HCT116 (cell line): ENCODE data around the gene CYP4F12. TPM values are rescaled to one million over a fixed set of nuclear protein-coding genes. Genes with fewer than 3 reads are reported as not detected.

Experiments
- ATAC-seq: fragments of 200-7000 bp; cut with Tn5 transposase; 2 replicates; pipeline ENCODE4 v1.9.1; 2020; ENCODE audit warnings: mild to moderate bottlenecking, moderate library complexity
- BruUV-seq: library from RNA; stranded (reverse); fragments of 400-500 nt; replicated peaks from 2 replicates; lab custom pipeline; 2021; lab: Mats Ljungman, UMichigan
- CTCF ChIA-PET: fragments of 300-600 bp; sonication (Branson Sonifier 250); formaldehyde crosslinking; loops from one replicate; lab custom pipeline; 2021; ENCODE audit warnings: antibody characterized with exemption; lab: Charles Lee
- POLR2A ChIA-PET: fragments of 300-600, 350-600 bp; sonication (Branson Sonifier 250); formaldehyde crosslinking; loops from one replicate; lab custom pipeline; 2021; ENCODE audit warnings: antibody characterized with exemption; lab: Charles Lee
- RAD21 ChIA-PET, 2 experiments: fragments of 300-600 bp; sonication (Branson Sonifier 250); formaldehyde crosslinking; loops; one replicate each; lab custom pipeline; 2023; ENCODE audit warnings: low total read pairs in 2 of 2; ENCODE audit not compliant: uncharacterized antibody in 2 of 2, unreplicated experiment in 2 of 2, low non-redundant PET in 1 of 2; lab: Charles Lee
- DNase-seq: peaks from one replicate; pipeline ENCODE4 v3.0.0-alpha.2; 2010; ENCODE audit warnings: low read depth, low spot score
- H2AFZ ChIP-seq: fragments of 200-600 bp; shearing (Covaris generic), sonication (generic); 2 replicates; pipeline ENCODE4 v1.6.1; 2017; ENCODE audit warnings: low read depth, mixed run types, mixed read lengths, antibody characterized with exemption, low read length; ENCODE audit not compliant: poor library complexity, severe bottlenecking
- H3K27ac ChIP-seq: 2 replicates; pipeline ENCODE4 v1.5.1; 2012; ENCODE audit warnings: low read depth, low read length
- H3K27me3 ChIP-seq: fragments of 200-600 bp; sonication (generic); 2 replicates; pipeline ENCODE4 v1.6.1; 2016; ENCODE audit warnings: mixed run types, low read length, mixed read lengths; ENCODE audit not compliant: insufficient read depth
- H3K36me3 ChIP-seq, 2 experiments: fragments of 200-500 bp in 1 of 2; fragments of 200-600 bp in 1 of 2; sonication (Bioruptor generic) in 1 of 2; sonication (generic) in 1 of 2; 2 replicates each; pipeline versions ENCODE4 v1.5.1 to v1.6.1; 2014 to 2016; ENCODE audit warnings: low read length in 2 of 2, inconsistent platforms in 1 of 2, mixed read lengths in 1 of 2, mixed run types in 1 of 2; ENCODE audit not compliant: insufficient read depth in 2 of 2, control insufficient read depth in 1 of 2
- H3K4me1 ChIP-seq, 2 experiments: fragments of 200-600 bp in 1 of 2; sonication (generic) in 1 of 2; 2 replicates each; pipeline versions ENCODE4 v1.5.1 to v1.6.1; 2012 to 2017; ENCODE audit warnings: low read length in 2 of 2, inconsistent platforms in 1 of 2, mild to moderate bottlenecking in 1 of 2, mixed read lengths in 1 of 2, mixed run types in 1 of 2, moderate library complexity in 1 of 2; ENCODE audit not compliant: insufficient read depth in 2 of 2, control insufficient read depth in 1 of 2
- H3K4me2 ChIP-seq: fragments of 200-600 bp; sonication (generic); 2 replicates; pipeline ENCODE4 v1.6.1; 2017; ENCODE audit warnings: mixed run types, low read length, mixed read lengths
- H3K4me3 ChIP-seq, 2 experiments: fragments of 200-600 bp in 1 of 2; sonication (generic) in 1 of 2; replicated peaks in 1 of 2; 2 replicates each; pipeline ENCODE4 v1.5.1; 2011 to 2016; ENCODE audit warnings: low read length in 2 of 2, control low read depth in 1 of 2, low read depth in 1 of 2, mild to moderate bottlenecking in 1 of 2, mixed read lengths in 1 of 2, mixed run types in 1 of 2
- H3K79me2 ChIP-seq: fragments of 200-600 bp; sonication (generic); 2 replicates; pipeline ENCODE4 v1.6.1; 2017; ENCODE audit warnings: mild to moderate bottlenecking, mixed run types, low read length, moderate library complexity, mixed read lengths; ENCODE audit not compliant: insufficient read depth
- H3K9ac ChIP-seq: fragments of 200-600 bp; sonication (generic); 2 replicates; pipeline ENCODE4 v1.6.1; 2016; ENCODE audit warnings: low read length, mixed read lengths
- H3K9me2 ChIP-seq: fragments of 200-600 bp; sonication (generic), shearing (Covaris generic); 2 replicates; pipeline ENCODE4 v1.6.1; 2017; ENCODE audit warnings: mixed run types, mild to moderate bottlenecking, moderate library complexity; ENCODE audit not compliant: insufficient read depth
- H3K9me3 ChIP-seq, 2 experiments: fragments of 200-500 bp in 1 of 2; fragments of 200-600 bp in 1 of 2; sonication (Bioruptor generic) in 1 of 2; sonication (generic) in 1 of 2; 2 replicates each; pipeline ENCODE4 v1.6.1; 2014 to 2017; ENCODE audit warnings: low read length in 2 of 2, mixed read lengths in 2 of 2, inconsistent platforms in 1 of 2, low read depth in 1 of 2, mild to moderate bottlenecking in 1 of 2, mixed run types in 1 of 2, moderate library complexity in 1 of 2; ENCODE audit not compliant: control insufficient read depth in 1 of 2, insufficient read depth in 1 of 2
- H4K20me1 ChIP-seq: fragments of 200-600 bp; sonication (generic), shearing (Covaris generic); 2 replicates; pipeline ENCODE4 v1.6.1; 2017; ENCODE audit warnings: mixed run types, mild to moderate bottlenecking, moderate library complexity; ENCODE audit not compliant: insufficient read depth
- CEBPB ChIP-seq: IDR thresholded peaks from 2 replicates; pipeline ENCODE4 v1.6.1; 2012; ENCODE audit warnings: low read depth
- YY1 ChIP-seq: IDR thresholded peaks from 2 replicates; pipeline ENCODE4 v1.6.1; 2011; ENCODE audit warnings: low read length, low read depth, moderate library complexity, mild to moderate bottlenecking; ENCODE audit not compliant: insufficient replicate concordance; ENCODE audit errors: extremely low read depth
- ZFX ChIP-seq: fragments of 450-650 bp; IDR thresholded peaks from 2 replicates; pipeline ENCODE4 v1.6.1; 2017
- ZNF274 ChIP-seq: fragments of 200-500 bp; sonication (Bioruptor generic); IDR thresholded peaks from 2 replicates; pipeline ENCODE4 v1.6.1; 2014; ENCODE audit warnings: mild to moderate bottlenecking, low read depth, low read length, inconsistent platforms
- intact Hi-C: fragments of 100-400 bp; cut with micrococcal nuclease; formaldehyde crosslinking; loops from 2 replicates; pipeline ENCODE4 v1.10.0; 2022
- total RNA-seq: library from RNA; stranded (reverse); gene quantifications from one replicate; pipeline ENCODE4 v1.2.1, GENCODE V29; 2021; ENCODE audit not compliant: unreplicated experiment
- TF ChIP-seq, protein P1 (sequence below), 3 experiments: fragments of 200-600 bp in 1 of 3; sonication (generic) in 1 of 3; IDR thresholded peaks in 2 of 3; conservative IDR thresholded peaks in 1 of 3; 2 replicates each; pipeline ENCODE4 v1.5.1; 2012 to 2017; ENCODE audit warnings: low read depth in 2 of 3, low read length in 2 of 3, antibody characterized with exemption in 1 of 3, borderline replicate concordance in 1 of 3, control low read depth in 1 of 3, mild to moderate bottlenecking in 1 of 3, mixed read lengths in 1 of 3, mixed run types in 1 of 3, moderate library complexity in 1 of 3; ENCODE audit not compliant: insufficient read depth in 1 of 3
- TF ChIP-seq, protein P2 (sequence below): IDR thresholded peaks from 2 replicates; pipeline ENCODE4 v1.6.1; 2011; ENCODE audit warnings: mild to moderate bottlenecking, low read length, moderate library complexity; ENCODE audit not compliant: insufficient replicate concordance; ENCODE audit errors: extremely low read depth
- TF ChIP-seq, protein P3 (sequence below): IDR thresholded peaks from 2 replicates; pipeline ENCODE4 v1.6.1; 2012
- TF ChIP-seq, protein P4 (sequence below): IDR thresholded peaks from 2 replicates; pipeline ENCODE4 v1.6.1; 2012

Gene CYP4F12
- total RNA-seq, 1 experiment from 2014 or later: 4.4 TPM

- H3K4me1 ChIP-seq: peaks cover 0 to 6% of the 10 kb centered on the region in 2 experiments; a peak in 2 of 4 replicates
- H3K9ac ChIP-seq: no peak overlapping the region
- no peak overlapping the region for H2AFZ ChIP-seq
- H3K27ac ChIP-seq: no peak overlapping the region
- 0 out of 2 replicates have a peak, but pooled peaks cover 6% of the 10 kb centered on the region for H3K27me3 ChIP-seq
- H3K36me3 ChIP-seq: no peaks in the 10 kb centered on the region
- H3K4me3 ChIP-seq: no peak overlapping the region
- H3K9me2 ChIP-seq: no peaks in the 10 kb centered on the region
- intact Hi-C loops: loop anchor here (1.0 to 2.0 kb wide), 4 partner anchors 132 to 554 kb away; no protein-coding TSS in a partner anchor
- no TSS peak for BruUV-seq
- TF ChIP-seq, protein P1, sequence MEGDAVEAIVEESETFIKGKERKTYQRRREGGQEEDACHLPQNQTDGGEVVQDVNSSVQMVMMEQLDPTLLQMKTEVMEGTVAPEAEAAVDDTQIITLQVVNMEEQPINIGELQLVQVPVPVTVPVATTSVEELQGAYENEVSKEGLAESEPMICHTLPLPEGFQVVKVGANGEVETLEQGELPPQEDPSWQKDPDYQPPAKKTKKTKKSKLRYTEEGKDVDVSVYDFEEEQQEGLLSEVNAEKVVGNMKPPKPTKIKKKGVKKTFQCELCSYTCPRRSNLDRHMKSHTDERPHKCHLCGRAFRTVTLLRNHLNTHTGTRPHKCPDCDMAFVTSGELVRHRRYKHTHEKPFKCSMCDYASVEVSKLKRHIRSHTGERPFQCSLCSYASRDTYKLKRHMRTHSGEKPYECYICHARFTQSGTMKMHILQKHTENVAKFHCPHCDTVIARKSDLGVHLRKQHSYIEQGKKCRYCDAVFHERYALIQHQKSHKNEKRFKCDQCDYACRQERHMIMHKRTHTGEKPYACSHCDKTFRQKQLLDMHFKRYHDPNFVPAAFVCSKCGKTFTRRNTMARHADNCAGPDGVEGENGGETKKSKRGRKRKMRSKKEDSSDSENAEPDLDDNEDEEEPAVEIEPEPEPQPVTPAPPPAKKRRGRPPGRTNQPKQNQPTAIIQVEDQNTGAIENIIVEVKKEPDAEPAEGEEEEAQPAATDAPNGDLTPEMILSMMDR (IDR thresholded peaks at IDR 0.05 in 2 of 3, conservative IDR thresholded peaks at IDR 0.05 in 1 of 3; ENCODE audit: borderline replicate concordance in 1 of 3, insufficient read depth in 1 of 3, low read depth in 2 of 3, low read length in 2 of 3): no peak
- no peak for TF ChIP-seq ZNF274
- TF ChIP-seq CEBPB: no peak
- TF ChIP-seq, protein P2, sequence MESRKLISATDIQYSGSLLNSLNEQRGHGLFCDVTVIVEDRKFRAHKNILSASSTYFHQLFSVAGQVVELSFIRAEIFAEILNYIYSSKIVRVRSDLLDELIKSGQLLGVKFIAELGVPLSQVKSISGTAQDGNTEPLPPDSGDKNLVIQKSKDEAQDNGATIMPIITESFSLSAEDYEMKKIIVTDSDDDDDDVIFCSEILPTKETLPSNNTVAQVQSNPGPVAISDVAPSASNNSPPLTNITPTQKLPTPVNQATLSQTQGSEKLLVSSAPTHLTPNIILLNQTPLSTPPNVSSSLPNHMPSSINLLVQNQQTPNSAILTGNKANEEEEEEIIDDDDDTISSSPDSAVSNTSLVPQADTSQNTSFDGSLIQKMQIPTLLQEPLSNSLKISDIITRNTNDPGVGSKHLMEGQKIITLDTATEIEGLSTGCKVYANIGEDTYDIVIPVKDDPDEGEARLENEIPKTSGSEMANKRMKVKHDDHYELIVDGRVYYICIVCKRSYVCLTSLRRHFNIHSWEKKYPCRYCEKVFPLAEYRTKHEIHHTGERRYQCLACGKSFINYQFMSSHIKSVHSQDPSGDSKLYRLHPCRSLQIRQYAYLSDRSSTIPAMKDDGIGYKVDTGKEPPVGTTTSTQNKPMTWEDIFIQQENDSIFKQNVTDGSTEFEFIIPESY: no peak
- TF ChIP-seq, protein P3, sequence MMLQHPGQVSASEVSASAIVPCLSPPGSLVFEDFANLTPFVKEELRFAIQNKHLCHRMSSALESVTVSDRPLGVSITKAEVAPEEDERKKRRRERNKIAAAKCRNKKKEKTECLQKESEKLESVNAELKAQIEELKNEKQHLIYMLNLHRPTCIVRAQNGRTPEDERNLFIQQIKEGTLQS: no peak
- no peak for TF ChIP-seq YY1
- TF ChIP-seq, protein P4, sequence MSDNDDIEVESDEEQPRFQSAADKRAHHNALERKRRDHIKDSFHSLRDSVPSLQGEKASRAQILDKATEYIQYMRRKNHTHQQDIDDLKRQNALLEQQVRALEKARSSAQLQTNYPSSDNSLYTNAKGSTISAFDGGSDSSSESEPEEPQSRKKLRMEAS: no peak
- no peak for TF ChIP-seq ZFX
- TF ChIP-seq, all 23 proteins: peak for 0
- CTCF ChIA-PET: no interaction called here
- DNase-seq: no peak
- POLR2A ChIA-PET: no interaction called here
- Histone ChIP-seq H4K20me1 (no peaks in the 10 kb centered on the region), H3K9me3 (no peaks in the 10 kb centered on the region), H3K79me2 (no peaks in the 10 kb centered on the region), H3K4me2 (no peak overlapping the region)
- ATAC-seq: no peak
- RAD21 ChIA-PET: no interaction called here
These were observed 44.5 kb upstream of the CYP4F12 start for GRCh38 chr19:15628236-15629002.
